ENCODE data around the gene SKOR2.

SKOR2 gene, protein sequence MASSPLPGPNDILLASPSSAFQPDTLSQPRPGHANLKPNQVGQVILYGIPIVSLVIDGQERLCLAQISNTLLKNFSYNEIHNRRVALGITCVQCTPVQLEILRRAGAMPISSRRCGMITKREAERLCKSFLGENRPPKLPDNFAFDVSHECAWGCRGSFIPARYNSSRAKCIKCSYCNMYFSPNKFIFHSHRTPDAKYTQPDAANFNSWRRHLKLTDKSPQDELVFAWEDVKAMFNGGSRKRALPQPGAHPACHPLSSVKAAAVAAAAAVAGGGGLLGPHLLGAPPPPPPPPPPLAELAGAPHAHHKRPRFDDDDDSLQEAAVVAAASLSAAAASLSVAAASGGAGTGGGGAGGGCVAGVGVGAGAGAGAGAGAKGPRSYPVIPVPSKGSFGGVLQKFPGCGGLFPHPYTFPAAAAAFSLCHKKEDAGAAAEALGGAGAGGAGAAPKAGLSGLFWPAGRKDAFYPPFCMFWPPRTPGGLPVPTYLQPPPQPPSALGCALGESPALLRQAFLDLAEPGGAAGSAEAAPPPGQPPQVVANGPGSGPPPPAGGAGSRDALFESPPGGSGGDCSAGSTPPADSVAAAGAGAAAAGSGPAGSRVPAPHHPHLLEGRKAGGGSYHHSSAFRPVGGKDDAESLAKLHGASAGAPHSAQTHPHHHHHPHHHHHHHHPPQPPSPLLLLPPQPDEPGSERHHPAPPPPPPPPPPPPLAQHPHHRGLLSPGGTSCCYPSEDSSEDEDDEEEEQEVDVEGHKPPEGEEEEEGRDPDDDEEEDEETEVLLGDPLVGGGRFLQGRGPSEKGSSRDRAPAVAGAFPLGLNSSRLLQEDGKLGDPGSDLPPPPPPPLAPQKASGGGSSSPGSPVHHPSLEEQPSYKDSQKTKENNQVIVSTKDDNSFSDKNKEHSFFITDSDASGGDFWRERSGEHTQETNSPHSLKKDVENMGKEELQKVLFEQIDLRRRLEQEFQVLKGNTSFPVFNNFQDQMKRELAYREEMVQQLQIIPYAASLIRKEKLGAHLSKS

GRCh38 chr18:47251289-47252120 is at the start of gene SKOR2:
Gene SKOR2, minus strand, starts transcription at chr18:47251660. Its CDS starts 2,477 bp downstream, at chr18:47249183.
- no peak for DNase-seq (ENCODE audit: low read depth)

- DNase-seq (ENCODE audit: low read depth), result no peak
Observed at GRCh38 chr18:47296462-47296861, 45.0 kb upstream of the SKOR2 start.

DNA sequence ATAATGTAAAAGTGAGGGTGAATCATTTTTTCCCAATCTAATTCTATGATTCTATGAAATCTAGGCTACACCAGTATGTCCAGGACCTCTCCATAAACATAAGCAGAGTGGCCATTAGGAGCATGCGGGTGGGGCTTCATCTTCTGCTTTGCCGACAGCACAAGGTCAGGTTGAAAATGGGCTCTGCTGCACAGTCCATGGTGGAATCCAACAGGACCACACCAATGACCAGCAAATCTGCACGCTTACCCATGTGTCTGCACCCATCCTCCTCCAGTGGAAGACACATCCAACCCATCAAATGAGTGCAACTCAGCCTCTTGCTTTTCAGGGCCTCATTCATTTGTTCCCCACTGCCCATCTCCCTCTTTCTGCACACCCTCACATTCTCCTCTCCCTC is 43.3 kb upstream of the SKOR2 start:
- no peak for DNase-seq (ENCODE audit: low read depth)

DNA sequence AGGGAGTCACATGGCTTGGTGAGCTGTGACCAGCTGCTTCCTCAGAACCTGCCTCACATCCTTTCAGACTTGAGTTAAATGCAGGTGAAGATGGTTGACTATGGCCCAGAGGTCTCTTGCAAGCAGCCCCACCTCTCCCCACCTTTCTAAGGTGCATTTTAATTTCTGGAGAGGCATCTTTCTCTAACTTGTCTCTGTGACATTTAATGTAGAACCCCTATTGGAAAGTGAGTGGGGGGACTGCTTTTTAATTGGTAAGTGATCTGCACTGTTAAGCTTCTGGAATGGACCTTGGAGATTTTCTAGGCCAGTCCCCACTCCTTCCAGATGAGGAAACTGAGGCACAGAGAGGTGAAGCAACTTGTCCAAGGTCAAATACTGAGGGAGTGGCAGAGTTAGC is 37.3 kb upstream of the SKOR2 start:
- no peak for DNase-seq (ENCODE audit: low read depth)

DNA sequence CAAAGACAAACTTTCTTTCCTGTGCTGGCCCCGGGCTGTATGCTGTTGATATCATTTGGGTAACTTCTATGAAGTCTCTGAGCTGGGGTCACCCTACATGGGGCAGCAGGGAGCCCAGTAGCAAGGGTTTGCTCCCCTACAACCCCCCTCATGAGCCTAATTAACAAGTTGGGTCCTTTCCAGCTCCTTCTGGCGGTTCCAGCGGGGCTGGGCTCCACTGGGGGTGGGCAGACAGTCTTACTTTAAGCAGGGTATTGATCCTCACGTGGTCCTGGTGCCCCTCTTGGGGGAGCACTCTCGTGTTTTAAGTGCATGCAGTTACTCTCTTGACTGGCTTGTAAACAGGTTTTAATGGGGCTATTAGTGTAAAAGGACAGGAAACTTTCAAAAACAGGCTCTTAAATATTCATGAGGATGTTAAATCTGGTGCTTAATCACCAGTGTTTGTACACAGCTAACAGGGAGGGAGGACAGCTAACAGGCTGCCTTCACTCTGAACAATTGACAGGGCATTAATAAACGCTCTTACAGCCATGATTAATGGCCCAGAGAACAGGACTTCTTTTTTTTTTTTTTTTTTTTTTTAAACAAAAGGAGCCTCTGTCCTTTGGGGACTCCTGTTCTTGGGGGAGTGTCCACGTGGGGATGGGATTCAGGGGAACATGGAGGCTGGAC is 36.6 kb upstream of the SKOR2 start:
- DNase-seq (ENCODE audit: low read depth), result no peak

GRCh38 chr18:47286776-47287410 is 35.4 kb upstream of the SKOR2 start:
- no peak for DNase-seq (ENCODE audit: low read depth)

- no peak for DNase-seq (ENCODE audit: low read depth)
Observed at GRCh38 chr18:47285456-47285855, 34.0 kb upstream of the SKOR2 start.

DNA sequence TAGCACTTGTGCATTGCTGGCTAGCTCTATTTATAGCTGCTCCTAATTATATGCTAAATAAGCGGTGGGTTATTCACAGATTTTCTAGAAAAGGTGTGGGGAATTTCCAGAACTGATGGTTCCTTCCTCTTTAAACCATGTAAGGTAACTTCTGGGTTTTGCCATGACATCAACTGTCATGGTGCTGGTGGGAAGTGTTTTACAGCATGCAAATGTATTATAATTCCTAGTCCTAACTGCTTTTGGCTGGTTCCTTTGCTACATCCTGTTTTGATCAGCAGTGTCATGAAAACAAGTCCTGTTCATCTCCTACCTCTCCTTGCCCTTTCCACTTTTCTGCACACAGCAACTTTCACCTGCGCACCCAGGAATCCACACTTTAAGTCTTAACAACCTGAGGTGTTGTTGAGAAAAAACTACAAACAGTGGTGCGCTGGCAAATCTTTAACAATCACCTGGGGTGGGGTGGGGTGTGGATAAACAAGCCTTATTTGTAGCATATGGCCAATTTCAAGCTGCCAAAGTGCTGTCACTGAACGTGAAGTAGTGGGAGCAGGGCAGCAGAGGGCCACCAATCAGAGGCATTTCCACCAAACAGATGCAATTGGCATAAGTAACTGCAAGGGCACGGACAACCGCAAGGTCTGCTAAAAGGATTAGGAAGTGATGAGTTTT is 33.4 kb upstream of the SKOR2 start:
- no peak for DNase-seq (ENCODE audit: low read depth)

DNA sequence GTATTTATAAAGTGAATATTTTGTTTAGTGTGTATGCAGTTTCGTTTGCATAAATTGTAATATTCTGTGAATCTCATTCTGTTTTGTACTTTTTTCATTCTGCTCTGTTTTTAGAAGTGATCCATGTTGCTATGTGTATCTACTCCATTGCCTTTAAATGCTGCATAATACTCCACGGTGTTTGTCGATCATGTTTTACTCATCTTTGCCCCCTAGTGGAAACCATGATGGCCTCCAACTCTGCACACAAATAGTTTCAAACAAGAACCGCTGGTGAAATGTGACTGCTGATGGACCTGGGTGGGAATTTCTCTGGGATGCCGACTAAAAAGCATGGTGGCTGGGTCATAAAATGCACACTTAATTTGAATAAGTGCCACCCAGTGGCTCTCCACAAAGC is 32.0 kb upstream of the SKOR2 start:
- no peak for DNase-seq (ENCODE audit: low read depth)

DNA sequence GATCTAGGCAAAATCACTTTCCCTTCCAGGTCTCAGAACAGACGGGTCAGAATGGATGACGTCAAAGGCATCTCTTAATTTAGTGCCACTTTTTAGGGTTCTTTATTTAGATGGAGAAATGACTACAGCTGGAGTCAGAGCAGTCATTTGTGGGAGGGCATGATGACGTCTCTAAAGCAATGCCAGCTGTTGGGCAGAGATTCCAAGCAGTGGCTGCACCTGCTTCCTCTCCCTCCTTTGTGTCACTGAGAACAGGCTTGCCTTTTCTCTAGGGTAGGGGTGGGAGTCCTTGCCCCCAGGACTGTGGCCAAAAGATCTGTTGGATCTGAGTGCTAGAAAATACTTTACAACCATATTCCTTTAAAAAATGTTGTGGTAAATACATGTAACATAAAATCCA is 28.7 kb upstream of the SKOR2 start:
- no peak for DNase-seq (ENCODE audit: low read depth)

- no peak for DNase-seq (ENCODE audit: low read depth)
Observed at GRCh38 chr18:47274961-47275360, 23.5 kb upstream of the SKOR2 start.

GRCh38 chr18:47265197-47265596 is 13.7 kb upstream of the SKOR2 start:
- no peak for DNase-seq (ENCODE audit: low read depth)

GRCh38 chr18:47264308-47264700 is 12.8 kb upstream of the SKOR2 start:
- DNase-seq (ENCODE audit: low read depth), result no peak

GRCh38 chr18:47263430-47264307 is 12.2 kb upstream of the SKOR2 start:
- DNase-seq (ENCODE audit: low read depth), result no peak

GRCh38 chr18:47263150-47263429 is 11.6 kb upstream of the SKOR2 start:
- DNase-seq (ENCODE audit: low read depth), result no peak

DNA sequence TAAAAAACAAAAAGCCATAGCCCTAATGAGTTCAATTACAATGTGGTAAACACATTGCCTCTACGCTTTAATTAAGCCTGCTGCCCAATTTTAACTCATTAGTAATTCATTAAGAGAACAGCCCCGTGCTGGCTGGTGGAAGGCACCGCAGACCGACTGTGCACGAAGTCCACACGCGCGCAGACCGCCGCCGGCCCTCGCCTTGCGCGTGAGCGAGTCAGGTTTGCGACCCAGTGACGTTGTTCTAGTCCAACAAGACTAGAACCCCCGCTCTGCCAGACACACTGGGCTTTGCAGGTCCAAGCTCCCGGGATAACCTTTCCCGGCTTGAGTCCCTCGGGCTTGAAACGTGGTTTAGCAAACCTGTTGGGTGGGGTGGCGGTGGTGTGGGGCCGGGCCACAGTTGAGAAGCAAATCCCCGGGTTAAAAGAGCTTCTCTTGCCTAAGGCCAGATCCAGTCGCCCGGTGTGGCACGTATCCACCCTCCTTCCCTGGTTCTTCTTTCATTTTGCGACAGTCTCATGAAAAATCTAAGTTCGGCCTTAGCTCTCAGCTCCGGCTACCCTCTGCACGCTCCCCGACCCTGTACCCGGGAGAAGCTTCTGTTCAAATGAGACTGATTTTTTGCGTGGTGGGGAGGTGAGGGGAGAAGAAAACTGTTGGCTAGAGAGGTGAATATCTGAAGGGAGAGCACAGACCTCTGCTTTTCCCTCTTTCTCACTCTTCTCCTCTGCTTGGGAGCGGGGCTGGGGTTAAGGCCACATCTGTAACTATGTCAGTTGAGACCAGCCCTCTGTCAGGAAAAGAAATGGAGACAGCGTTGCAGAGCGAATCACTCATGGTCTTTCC is 11.1 kb upstream of the SKOR2 start:
- no peak for DNase-seq (ENCODE audit: low read depth)

DNA sequence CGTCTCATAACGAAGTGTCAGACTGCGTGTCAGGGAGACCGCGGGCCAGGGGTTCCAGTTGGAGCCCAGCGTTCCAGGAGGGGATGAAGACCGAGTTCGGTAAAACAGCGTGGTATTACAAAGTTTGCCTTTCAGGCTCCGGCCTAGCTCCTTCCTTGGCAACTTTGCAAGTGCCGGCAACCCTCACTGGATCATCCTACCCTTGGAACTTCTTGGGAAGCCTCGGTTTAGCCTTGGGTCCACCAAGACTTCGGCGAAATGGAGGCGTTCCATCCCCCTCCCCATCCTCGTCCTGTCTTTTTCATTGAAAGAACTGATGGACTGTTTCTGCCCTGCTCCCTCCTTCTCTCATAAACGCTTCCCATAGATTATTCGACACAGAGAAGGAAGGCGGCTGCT is 10.4 kb upstream of the SKOR2 start:
- no peak for DNase-seq (ENCODE audit: low read depth)

GRCh38 chr18:47260924-47261701 is 9.7 kb upstream of the SKOR2 start:
- no peak for DNase-seq (ENCODE audit: low read depth)
